Hematopoietic multipotent progenitor cell treated with erythropoietin and hydrocortisone succinate and interleukin-3 and kit ligand, for 17 days (in vitro differentiated cells): ENCODE results near the gene PIMREG.

Source experiments
- DNase-seq: peaks from one replicate; pipeline ENCODE4 v3.0.0-alpha.2; 2015; ENCODE audit warnings: low spot score

Gene PIMREG

GRCh38 chr17:6439951-6440350 is 4.3 kb upstream of the PIMREG start:
- DNase-seq = no peak

- DNase-seq = no peak
Measured at GRCh38 chr17:6442775-6443174, 1.5 kb upstream of the PIMREG start.

GRCh38 chr17:6444571-6445335 is 498 bp downstream of the PIMREG start:
- no peak for DNase-seq

DNA sequence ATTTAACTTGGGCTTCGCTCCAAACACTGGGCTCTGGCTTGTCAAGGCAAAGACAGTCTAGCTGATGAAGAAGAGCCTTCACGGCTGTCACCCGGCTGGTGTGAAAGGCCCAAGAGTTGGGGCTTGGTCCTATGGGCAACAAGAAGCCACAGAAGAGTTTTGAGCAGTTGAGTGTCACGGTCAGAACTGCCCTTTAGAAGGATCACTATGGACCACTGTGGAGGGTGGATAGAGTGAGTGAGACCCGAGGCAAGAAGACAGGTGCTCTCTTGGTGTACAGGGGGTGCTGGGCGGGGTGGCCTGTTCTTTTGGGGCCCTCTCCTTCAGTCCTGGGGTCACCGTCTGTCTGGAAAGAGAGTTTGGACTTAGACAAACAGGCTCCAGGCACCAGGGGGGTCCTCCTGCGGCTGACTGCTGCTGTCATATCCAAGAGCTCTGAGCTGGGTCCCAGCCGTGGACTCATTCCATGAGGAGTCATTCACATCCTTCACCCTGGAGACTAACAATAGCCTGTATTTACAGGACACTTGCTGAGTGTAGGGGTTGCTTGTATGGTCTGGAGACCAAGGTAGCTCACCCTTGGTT is 2.4 kb downstream of the PIMREG start:
- no peak for DNase-seq

DNA sequence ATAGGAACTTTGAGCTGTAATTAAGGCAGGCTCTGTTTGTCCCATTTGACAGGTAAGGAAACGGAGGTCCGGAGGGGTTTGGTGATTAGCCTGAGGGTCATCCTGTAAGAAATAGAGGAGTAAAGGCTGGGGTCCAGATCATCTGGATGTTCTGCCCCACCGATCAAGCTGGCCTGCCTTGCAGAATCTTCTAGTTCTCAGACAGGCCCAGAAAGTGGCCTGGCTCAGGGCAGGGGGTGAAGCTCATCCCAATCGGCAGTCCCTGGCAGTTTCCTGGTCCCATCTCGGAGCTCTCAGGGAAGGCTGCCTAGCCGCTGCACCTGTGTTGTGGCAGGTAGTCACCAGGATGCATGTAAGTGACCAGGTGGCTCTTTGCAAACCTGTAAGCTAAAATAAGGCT is 4.2 kb downstream of the PIMREG start:
- no peak for DNase-seq

DNA sequence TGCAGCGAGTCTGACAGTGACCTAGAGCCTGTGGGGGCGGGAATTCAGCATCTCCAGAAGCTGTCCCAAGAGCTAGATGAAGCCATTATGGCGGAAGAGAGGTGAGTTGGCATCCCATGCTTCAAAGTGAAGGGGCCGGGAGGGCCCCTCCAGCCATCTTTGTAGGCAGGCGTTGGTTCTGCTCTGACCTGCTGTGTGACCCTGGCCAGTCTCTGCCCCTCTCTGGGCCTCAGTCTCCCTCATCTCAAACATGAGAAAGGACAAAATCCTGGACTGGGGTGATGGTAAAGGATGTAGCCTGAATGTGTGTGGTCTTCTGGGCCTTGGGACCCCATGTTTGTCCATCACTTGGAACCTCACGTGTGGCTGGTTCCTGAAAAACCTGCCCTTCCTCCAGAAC is 5.1 kb downstream of the PIMREG start:
- DNase-seq = no peak

- no peak for DNase-seq
Measured at GRCh38 chr17:6450926-6451832, 6.9 kb downstream of the PIMREG start.

GRCh38 chr17:6452471-6453266 is 8.4 kb downstream of the PIMREG start:
- no peak for DNase-seq

- DNase-seq = no peak
Measured at GRCh38 chr17:6453279-6454024, 9.2 kb downstream of the PIMREG start.

GRCh38 chr17:6454495-6455320 is 10.5 kb downstream of the PIMREG start:
- DNase-seq = no peak

GRCh38 chr17:6455321-6455705 is 11.1 kb downstream of the PIMREG start:
- no peak for DNase-seq

DNA sequence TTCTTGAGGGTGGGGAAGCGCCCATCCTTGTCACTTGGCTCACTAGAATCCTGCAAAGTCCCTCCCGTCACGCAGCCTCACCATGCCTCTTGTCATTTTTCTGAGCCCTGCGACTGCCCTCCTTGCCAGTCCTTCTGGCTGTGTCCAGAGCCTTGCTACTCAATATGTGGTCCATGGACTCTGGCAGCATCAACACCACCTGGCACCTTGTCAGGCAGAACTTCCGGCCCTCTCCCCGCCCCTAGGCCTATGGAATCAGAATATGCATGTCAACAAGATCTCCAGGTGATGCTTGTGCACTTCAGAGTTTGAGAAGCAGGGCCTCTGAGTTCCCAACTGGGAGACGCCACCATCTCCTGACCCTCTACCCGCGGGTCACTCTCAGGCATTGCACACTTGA is 12.1 kb downstream of the PIMREG start:
- no peak for DNase-seq

DNA sequence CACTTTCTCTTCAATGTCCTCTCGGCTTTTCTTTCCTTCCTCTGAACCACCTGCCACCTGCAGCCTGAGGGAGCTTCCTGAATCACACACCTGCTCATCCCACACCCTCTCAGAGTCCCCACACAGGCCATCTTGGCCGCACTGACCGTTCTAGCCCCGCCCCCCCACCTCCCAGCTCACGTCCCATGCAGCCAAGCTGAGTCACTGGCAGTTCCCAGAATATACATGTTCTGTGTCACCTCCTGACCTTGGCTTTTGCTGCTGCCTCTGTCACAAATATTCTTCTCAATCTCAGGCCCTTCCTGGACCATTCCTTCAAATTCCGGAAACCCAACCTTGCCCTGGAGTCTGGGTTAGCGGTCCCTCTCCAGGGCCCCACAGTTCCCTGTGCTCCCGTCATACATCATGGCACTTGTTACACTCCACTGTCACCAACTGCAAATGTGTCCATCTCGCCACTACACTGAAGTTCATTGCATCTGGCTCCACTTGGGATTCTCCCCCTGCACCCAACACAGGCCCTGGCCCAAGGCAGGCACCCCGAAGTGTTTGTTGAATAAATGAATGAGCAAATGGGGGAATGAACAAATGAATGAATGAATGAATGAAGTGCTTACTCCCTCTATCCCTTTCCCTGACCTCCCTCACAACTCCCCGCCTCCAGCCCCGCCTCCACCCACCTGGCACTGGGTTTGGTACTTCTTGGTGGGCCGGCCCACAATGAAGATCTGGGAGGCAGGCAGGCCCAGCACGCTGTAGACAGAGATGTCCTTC is 12.8 kb downstream of the PIMREG start:
- no peak for DNase-seq

DNA sequence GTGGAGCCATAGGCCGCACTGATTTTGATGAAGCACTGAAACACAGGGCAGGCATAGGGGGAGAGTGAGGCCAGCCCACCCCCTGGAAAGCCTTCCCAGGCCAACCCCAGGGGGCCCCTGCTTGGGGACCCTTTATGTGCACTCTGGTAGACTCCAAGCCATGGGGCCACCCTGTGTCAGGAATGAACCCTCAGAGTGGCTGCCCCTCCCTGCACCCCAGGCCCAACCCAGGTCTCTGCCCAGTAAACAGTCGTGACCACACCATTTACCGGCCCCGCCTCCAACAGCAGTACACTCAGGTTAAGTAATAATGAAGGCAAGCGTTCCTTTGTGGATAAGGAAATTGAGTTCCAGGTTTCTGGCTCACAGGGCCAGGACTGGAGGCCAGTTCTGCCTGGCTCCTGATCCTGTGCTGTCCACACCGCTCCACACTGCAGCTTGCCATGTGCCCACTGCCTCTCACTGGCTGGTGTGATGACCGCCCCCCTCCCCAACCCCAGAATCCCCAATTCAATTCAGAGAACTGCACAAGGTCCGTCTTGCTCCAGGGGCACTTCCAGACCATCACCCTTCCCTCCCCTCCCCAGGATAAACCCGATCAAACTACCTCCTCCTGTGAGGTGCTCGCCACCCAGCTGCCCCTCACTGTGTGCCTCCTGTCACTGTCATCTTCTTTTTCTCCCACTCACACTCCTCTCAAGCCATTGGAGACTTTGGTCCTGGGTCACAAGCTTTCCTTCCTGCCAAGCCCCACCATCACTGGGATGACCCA is 13.6 kb downstream of the PIMREG start:
- DNase-seq = no peak

DNA sequence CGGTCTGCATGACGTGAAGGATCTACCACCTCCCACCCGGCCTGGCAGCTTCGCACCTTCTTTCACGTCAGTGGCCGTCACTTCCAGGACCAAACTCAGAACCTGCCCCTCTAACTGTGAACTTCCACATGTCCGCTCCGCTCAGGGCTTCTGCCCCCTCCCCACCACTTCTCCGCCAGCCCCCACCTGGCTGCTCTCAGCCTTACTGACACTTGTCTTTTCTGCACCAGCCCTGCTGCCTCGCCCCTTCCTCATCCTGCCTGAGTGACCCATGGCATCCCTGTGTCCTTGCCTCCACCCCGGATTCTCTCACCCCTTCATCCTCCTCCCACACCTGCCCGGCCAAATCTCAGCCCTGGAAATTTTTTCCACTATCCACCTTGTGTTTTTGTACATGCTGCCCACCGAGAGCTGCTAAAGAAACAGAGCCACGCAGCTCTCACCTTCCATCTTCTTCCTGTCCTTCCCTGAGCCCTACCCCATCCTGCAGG is 14.2 kb downstream of the PIMREG start:
- no peak for DNase-seq

DNA sequence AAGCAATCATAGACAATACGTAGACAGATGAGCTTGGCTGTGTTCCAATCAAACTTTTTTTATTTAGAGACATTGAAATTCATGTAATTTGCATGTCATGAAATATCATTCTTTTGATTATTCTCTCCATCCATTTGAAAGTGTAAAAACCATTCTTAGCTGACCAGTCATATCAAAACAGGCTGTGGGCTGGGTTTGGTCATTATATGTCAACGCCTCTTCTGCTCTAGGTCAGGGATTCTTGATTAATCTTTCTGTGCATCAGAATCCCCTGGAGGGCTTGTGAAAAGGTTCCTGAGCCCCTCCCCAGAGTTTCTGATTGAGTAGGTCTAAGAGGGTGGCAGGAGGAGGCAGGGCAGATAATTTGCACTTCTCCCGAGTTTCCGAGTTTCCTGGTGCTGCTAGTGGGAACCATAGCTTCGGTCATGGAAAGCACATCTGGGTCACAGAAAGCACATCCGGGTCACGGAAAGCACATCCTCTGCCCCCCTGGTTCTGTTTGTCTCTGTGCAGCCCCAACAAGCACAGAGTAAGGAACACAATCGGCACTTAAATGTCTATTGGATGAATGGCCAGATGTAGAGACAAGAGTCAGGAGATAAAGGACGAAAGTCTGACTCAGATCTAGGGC is 16.4 kb downstream of the PIMREG start:
- no peak for DNase-seq

DNA sequence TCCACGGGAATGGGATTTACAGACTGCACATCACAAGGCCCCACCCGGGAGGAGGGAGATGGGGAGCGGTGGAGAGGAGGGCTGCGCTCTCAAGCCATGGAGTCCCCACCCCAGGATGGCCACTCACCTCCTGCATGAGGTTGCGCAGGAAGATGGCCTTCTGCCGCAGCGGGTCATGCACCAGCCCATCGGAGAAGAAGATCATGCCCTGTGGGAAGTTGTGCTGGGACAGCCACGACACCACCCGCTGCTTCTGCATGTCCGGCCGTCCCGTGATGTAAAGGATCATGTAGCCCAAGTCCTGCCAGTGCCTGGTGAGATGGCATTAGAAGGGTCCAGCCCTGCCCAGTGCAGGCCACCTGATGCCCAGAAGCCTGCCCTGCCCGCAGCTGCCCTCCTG is 17.0 kb downstream of the PIMREG start:
- no peak for DNase-seq

GRCh38 chr17:6461792-6462524 is 17.7 kb downstream of the PIMREG start:
- no peak for DNase-seq
